ENCODE data around the gene NR1H2.
A peak's percentile ranks its signal among the peaks of the same experiment; 100 is the strongest.

NR1H2 gene

DNA sequence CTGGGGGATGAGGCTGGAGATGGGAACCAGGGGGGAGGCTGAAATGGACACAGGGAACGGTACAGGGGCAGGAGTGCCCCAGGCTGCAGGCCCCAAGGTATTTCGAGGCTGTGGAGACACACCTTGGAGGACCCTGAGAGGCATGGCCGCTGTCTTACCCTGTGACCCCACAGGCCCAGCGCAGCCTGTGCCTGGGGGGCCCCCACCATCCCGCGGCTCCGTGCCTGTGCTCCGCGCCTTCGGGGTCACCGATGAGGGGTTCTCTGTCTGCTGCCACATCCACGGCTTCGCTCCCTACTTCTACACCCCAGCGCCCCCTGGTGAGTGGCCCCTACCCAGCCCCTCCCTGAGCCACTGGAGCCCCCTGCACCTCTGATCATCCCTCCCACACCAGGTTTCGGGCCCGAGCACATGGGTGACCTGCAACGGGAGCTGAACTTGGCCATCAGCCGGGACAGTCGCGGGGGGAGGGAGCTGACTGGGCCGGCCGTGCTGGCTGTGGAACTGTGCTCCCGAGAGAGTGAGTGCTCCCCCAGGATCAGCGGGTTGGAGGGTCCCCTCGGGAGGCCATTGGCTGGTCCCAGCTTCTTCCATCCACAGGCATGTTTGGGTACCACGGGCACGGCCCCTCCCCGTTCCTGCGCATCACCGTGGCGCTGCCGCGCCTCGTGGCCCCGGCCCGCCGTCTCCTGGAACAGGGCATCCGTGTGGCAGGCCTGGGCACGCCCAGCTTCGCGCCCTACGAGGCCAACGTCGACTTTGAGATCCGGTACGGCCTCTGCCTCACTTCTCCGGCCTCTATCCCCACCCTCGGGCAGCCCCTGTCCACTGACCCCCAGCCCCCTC lies 25.6 kb downstream of the NR1H2 start:
- no peak for DNase-seq (ENCODE audit: low read depth)

DNA sequence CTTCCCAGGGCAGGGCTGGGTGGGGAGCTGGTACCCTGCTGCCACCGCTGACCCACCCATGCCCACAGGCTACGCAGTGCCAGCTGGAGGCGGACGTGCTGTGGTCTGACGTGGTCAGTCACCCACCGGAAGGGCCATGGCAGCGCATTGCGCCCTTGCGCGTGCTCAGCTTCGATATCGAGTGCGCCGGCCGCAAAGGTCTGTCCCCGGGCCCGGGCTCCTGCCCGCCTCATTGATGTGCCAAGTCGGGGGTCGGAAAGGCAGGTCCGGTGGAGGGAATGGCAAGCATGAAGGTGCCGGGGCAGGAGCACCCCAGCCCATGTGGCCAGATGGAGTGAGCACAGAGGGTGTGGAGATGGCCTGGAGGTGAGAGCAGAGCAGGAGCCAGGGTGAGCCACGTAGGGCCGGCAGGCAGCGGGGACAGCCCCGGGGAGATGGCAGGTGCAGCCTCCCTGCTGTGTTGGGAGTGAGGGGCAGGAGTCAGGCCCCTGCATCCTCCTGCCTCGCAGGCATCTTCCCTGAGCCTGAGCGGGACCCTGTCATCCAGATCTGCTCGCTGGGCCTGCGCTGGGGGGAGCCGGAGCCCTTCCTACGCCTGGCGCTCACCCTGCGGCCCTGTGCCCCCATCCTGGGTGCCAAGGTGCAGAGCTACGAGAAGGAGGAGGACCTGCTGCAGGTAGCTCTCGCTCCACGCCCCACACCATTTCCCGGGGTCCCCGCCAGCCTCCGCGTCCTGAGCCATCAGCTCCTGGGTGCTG lies 26.5 kb downstream of the NR1H2 start:
- no peak for DNase-seq (ENCODE audit: low read depth)

DNA sequence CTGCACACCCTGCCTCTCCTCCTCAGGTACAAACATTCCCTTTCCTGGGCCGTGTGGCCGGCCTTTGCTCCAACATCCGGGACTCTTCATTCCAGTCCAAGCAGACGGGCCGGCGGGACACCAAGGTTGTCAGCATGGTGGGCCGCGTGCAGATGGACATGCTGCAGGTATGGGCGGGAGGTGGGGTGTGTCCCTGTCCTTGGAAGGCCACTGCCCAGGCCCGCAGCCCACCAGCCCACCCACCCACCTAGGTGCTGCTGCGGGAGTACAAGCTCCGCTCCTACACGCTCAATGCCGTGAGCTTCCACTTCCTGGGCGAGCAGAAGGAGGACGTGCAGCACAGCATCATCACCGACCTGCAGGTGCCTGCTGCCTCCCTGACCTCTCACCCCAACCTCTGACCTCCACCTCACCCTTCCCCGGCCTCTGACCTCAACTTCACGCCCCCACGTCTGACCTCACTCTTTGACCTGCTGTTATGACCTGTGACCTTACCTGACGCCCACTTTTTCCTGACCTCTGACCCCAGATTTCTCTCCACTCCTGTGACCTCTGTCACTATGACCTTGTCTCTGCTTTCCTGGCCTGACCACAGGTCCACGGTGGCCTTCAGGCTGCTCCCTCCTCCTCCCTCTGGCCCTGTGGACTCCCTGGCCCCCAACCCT lies 30.0 kb downstream of the NR1H2 start:
- DNase-seq (ENCODE audit: low read depth) = no peak

DNA sequence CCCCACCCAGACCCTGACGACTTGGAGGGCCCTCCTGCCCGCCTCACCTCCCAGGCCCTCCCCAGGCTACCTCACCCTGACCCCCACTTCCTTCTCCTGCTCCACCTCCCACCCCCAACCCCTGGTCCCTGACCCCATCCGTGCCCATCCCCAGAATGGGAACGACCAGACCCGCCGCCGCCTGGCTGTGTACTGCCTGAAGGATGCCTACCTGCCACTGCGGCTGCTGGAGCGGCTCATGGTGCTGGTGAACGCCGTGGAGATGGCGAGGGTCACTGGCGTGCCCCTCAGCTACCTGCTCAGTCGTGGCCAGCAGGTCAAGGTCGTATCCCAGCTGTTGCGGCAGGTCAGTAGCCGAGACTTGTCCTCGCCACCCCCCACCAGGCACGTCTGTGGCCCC lies 30.6 kb downstream of the NR1H2 start:
- no peak for DNase-seq (ENCODE audit: low read depth)

DNA sequence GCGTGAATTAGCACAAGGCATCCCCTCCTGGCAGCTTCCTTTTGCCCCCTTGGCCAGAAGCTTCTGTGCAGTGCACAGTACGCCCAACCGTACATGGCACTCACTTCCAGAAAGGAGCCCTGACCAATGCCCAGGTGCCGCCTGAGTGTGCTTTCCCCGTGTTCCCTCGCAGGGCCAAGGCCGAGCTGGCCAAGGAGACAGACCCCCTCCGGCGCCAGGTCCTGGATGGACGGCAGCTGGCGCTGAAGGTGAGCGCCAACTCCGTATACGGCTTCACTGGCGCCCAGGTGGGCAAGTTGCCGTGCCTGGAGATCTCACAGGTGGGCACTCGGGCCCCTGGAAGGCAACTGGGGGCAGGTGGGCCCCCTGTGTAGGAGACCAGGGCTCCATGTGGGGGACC lies 33.1 kb downstream of the NR1H2 start:
- DNase-seq (ENCODE audit: low read depth) = no peak

DNA sequence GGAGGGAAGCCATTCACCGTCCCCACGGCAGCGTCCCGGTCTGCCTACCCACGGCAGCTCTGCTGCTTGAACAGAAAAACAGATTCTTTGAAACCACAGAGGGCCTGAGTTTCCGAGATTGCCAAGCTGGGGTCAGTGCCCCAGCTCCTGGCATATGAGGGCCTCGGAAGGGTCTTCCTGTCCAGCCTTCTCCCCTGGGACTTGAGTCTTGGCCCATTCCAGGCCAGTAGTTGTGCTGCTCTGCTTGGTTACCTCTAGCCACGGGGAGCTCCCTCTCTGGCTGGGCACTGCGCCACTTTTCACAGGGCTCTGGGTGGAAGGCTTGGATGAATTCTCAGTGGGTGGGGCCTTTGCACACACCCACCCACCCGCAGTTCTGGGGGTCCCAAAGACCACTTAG lies 33.9 kb downstream of the NR1H2 start:
- DNase-seq (ENCODE audit: low read depth) = no peak

DNA sequence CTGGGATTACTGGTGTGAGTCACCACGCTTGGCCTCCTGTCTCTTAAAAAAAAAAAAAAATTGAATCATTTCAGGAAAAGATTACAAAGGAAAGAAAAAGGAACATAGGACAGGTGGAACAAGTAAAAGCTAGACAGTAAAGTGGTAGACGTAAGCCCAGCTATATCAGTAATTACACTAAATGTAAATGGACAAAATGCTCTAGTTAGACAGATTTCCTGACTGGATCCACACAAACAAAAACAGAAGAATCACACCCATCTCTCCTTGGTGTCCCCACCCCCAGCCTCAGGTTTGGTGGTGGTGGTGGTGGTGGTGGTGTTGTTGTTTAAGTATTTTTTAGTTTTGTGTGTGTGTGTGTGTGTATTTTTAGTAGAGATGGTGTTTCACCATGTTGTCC lies 36.2 kb downstream of the NR1H2 start:
- DNase-seq (ENCODE audit: low read depth) = no peak

DNA sequence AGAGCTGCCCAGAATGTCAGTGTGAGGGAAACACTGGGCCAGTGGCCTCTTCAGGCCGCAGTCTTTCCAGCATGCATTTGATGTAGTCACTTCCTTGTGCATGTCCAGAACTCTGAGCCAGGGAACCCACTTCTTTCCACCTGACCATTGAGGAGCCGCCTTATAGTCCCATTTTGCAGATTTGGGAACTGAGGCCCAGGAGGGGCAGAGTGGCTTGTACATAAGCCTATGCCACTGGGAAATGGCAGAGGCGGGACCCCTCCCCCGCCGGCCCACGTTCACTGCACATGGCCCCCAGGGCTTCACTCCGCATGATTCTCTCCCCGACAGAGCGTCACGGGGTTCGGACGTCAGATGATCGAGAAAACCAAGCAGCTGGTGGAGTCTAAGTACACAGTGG lies 36.8 kb downstream of the NR1H2 start:
- DNase-seq (ENCODE audit: low read depth) = no peak

DNA sequence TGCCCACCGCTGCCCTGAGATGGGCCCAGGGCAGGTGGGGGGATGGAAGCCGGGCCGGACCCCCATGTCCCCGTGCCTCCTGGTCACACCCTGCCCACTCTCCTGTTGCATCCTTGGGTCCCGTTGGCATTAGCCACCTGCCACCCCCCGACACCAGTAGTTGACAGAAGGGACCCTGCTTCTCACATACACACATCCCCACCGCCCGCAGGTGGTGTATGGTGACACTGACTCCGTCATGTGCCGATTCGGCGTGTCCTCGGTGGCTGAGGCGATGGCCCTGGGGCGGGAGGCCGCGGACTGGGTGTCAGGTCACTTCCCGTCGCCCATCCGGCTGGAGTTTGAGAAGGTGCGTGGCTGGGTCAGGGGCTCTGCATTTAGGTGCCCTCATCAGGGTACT lies 37.3 kb downstream of the NR1H2 start:
- no peak for DNase-seq (ENCODE audit: low read depth)

DNA sequence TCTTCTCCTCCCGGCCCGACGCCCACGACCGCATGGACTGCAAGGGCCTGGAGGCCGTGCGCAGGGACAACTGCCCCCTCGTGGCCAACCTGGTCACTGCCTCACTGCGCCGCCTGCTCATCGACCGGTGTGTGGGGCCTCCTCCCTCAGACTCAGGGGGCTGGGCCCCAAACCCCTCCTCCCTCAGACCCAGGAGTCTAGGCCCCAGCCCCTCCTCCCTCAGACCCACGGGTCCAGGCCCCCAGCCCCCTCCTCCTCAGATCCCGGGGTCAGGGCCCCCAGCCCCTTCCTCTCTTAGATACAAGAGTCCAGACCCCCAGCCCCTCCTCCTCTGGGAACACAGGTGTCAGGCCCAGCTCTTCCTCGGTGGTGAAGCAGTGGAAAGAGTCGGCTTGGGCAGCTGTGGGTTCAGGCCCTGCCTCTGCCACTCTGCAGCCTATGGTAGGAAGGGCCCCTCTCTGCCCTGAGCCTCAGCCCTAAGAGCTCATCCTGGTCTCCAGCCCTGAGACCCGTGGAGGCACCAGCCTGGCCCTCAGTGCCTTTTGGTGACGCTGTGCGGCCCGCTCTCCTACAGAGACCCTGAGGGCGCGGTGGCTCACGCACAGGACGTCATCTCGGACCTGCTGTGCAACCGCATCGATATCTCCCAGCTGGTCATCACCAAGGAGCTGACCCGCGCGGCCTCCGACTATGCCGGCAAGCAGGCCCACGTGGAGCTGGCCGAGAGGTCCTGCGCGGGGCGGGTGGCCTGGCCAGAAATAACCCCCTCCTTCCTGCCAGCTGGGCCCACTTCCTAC lies 38.8 kb downstream of the NR1H2 start:
- peak; percentile 61 for DNase-seq (ENCODE audit: low read depth)

DNA sequence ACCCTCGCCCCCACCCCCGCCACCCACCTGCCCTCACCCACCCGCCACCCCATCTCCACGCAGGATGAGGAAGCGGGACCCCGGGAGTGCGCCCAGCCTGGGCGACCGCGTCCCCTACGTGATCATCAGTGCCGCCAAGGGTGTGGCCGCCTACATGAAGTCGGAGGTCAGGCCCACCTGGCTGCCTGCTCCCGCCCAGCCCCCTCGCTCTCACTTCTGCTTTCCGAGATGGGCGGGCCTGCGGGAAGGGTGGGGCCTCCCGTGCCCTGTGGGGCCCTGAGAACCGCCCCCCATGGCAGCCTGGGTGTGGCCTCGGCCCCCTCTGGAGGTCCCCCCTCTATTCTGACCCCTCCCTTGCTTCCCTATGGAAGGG lies 39.4 kb downstream of the NR1H2 start:
- DNase-seq (ENCODE audit: low read depth) = no peak

DNA sequence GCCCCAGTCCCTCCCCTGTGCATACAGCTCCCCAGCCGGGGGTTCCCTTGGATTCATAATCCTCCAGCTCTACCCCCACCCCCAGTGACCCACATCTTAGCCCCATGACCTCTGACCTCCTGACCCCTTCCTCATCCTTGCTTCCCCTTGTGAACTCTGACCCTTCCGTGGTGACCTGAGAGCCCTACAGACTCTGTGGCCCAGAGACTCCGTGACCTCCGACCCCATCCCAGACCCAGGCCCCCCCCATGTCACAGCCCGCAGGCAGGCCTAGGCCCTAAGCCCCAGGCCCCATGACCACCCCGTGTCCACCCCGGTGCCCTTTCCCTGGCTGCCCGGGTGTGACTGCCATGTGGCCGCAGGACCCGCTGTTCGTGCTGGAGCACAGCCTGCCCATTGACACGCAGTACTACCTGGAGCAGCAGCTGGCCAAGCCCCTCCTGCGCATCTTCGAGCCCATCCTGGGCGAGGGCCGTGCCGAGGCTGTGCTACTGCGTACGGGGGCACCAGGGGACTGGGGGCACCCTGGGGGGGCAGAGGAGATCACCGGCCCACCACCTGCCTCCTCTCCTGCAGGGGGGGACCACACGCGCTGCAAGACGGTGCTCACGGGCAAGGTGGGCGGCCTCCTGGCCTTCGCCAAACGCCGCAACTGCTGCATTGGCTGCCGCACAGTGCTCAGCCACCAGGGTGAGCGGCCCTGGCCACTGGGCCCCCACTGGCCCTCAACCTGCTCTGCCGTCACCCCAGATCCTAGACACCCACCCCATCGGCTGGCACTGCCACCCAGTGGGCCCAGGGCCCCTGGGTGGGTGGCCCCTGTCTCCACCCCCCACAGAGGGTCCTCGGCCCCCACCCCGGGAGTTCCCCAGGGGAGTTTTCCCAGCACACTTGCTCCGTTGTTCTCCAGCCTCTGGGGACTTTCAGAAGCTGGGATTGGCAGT lies 40.0 kb downstream of the NR1H2 start:
- DNase-seq (ENCODE audit: low read depth) = no peak

DNA sequence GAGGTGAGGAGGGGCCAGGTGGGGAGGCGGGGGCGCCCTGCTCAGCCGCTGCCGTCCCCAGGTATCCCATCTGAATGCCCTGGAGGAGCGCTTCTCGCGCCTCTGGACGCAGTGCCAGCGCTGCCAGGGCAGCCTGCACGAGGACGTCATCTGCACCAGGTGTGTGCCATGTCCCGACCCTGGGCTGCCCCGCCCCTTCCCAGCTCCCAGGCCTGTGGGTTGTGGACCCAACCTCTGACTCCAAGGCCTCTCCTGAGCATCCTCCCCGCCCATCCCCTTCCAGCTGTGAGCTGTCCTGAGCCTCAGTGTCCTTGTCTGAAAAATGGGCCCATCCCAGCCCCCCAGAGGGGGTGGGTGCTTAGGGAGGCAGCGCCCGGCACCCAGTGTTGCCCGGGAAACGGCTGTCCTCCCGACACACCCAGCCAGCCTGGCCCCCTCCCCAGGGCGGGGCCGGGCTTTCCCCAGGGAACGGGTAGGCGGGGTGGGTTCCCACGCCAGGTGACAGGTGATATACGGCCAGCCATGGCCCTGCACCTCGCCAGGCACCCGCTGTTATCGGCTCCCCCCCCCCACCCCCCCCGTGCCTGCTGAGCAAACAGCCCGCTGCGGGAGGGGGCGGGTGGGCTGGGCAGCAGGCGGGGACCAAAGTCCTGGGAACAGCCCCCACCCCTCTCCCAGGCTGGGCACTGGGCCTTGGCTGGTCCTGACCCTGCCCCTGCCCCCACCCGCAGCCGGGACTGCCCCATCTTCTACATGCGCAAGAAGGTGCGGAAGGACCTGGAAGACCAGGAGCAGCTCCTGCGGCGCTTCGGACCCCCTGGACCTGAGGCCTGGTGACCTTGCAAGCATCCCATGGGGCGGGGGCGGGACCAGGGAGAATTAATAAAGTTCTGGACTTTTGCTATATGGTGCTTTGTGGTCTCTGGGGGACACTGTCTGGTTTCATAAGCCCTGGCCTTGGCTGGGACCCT lies 41.1 kb downstream of the NR1H2 start:
- DNase-seq (ENCODE audit: low read depth) = no peak

DNA sequence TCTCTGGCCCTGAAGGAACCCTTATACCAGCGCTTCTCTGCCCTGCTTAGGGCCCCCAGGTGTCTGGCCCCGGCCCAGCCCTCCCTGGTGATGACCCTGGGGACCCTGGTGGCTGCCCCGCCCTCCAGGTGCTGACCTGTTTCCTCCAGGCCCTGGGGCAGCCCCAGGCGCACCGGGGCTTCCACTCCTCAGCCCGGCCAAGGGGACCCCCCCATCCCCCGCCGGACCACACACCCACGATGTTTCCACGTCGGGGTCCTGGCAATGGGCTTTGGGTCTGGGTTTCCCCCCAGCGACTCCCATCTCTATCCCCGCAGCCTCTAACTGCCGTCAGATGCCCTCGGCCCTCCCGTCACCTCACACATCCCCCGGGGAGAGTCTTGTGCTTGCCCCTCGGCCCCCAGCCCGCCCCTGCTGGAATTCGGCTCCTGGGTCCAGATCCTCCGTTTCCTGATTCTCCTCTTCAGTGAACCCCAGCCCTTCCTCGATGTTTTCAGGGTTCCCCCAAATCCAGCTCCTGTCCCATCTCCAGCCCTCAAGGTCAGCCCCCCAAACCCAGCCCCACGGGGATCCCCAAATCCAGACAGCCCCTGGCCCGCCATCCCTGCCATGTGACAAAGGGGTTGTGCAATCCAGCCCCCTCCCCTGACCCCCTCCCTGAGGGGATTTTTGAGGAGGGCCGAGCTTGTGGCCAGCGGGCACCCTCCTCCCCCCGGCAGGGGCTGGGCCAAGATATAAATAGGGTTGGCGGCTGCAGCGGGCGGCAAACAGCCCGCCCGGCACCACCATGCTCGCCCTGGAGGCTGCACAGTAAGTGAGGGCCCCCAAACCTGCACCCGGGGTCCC lies 42.1 kb downstream of the NR1H2 start, which contains the start of gene SPIB:
Gene SPIB, plus strand, starts transcription at position 763 of the 846 bp plus-strand sequence. Its CDS starts 25 bp downstream, at position 788.
- DNase-seq (ENCODE audit: low read depth) = no peak

DNA sequence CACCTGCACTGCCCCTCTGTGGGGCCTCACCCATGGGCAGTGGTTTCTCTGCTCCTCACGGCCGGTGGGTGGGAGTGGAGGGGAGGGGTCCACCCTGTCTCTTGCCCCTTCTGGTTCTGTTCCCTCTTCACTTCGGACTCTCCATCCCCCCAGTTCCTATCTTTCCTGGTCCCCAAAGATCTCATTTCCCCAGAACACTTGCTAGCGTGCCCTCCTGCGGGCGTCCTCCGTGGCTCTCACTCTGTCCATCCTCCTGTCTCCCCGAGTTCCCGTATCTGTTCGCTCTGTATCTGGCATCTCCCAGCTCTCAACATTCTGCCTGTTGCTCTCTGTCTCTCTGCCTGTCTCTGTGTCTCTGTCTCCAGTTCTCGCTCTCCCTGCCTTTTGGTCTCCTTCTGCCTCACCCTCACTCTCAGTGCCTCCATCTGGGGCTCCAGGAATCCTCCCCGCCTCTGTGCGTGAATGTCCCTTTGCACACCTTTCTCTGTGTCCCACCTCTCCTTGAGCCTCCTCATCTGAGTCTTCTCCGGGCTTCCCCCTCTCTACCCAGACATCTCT lies 42.8 kb downstream of the NR1H2 start:
- no peak for DNase-seq (ENCODE audit: low read depth)

DNA sequence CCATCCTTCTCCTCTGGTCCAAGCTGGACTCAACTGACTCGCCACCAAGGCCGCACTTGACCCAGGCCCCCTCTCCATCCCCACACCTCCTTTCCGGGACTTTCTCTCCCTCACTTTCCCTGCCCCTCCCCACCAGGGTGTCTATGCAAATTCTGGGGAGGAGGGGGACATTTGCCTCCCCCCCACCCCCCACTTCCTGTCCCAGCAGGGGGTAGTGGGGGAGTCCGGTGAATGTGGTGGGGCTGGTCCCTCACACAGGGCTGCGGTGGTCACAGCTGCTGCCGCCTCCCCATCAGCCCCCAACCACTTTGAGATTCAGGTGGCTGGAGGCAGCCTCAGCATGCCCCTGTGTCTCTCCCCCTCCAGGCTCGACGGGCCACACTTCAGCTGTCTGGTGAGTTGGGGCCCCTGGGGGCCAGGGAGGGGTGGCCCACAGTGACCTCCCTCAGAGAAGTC lies 43.4 kb downstream of the NR1H2 start:
- DNase-seq (ENCODE audit: low read depth) = no peak

DNA sequence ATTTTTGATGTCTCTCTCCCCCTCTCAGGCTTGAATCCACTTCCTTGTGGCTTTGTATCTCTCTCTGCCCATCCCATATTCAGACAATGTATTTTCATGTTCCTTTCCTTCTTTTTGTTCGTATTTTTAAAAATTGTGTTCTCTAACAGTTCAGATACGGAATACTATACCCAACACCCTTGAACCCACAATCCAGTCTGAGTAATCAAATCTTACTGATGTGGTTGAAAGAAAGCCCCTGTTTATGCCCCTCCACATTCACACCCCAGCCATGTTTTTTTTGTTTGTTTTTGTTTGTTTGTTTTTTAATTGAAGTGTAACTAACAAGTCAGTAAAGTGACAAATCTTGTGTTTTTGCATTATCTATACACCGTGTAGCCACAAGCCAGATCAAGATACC lies 43.9 kb downstream of the NR1H2 start:
- no peak for DNase-seq (ENCODE audit: low read depth)

DNA sequence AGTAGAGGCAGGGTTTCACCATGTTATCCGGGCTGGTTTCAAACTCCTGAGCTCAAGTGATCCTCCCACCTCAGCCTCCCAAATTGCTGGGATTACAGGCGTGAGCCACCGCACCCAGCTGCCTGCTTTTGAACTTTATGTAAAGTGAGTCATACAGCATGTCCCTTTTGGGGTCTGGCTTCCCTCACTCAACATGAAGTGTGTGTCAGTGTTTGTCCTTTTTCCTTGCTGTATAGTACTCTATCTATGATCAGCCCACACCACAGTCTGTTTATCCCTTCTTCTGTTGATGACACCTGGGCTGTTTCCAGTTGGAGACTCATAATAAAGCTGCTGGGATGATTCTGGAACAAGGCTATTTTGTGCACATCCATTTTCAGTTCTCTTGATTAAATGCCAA lies 44.6 kb downstream of the NR1H2 start:
- no peak for DNase-seq (ENCODE audit: low read depth)

All from T follicular helper cell (primary cell).